ENCODE measurements around the gene SFTA2. TPM values are rescaled to one million over a fixed set of nuclear protein-coding genes. Genes with fewer than 3 reads are reported as not detected.
"Not testable (repeated sequence)": the region's sequence is repeated elsewhere in the genome, so short reads cannot be mapped to it uniquely, and the experiment has no call there.

SFTA2 gene
- total and polyA plus RNA-seq, 9 of the 15 experiments (the other 6 are each of a cell fraction or from before 2014, with no cell fraction given): not detected

GRCh38 chr6:30902709-30903108 lies 29.3 kb downstream of the SFTA2 start (continued):
- no peak for TF ChIP-seq REST (IDR thresholded peaks at IDR 0.05; ENCODE audit: borderline replicate concordance)
- no peak for TF ChIP-seq REST (CRISPR knock-in tag; IDR thresholded peaks at IDR 0.05; ENCODE audit: low read depth)
- no peak for TF ChIP-seq PATZ1 (CRISPR knock-in tag; IDR thresholded peaks at IDR 0.05; ENCODE audit: borderline replicate concordance)

- DNase-seq (ENCODE audit: extremely low read depth in 1 of 4, low spot score in 3 of 4); H3K9ac ChIP-seq (ENCODE audit: insufficient read depth in 1 of 2, low read depth in 2 of 2, low read length in 2 of 2); intact Hi-C loops (cut with micrococcal nuclease); in situ Hi-C loops (cut with MboI); H3K4me3 ChIP-seq; FAIRE-seq; H3K27ac ChIP-seq (ENCODE audit: extremely low read depth, low read depth, low read length); H3K4me1 ChIP-seq (replicated peaks in 1 of 2; ENCODE audit: control insufficient read depth in 2 of 2, insufficient read depth in 2 of 2, low read length in 2 of 2); H3K4me2 ChIP-seq (ENCODE audit: insufficient read depth, low read length); ATAC-seq; H3K9me3 ChIP-seq (replicated peaks; ENCODE audit: control insufficient read depth, insufficient read depth, low read depth, low read length); BruUV-seq (replicated peaks); H3K79me2 ChIP-seq (ENCODE audit: control insufficient read depth, insufficient read depth, low read length); H3K9me1 ChIP-seq (ENCODE audit: control insufficient read depth, insufficient read depth, low read length); H3K27me3 ChIP-seq (ENCODE audit: control insufficient read depth in 2 of 2, insufficient read depth in 2 of 2, low read length in 2 of 2); H4K20me1 ChIP-seq (replicated peaks; ENCODE audit: control insufficient read depth, insufficient read depth, low read length): not testable (repeated sequence)
- CTCF ChIA-PET (ENCODE audit: low intra/inter-chr PET ratio): interaction anchor here (0.6 kb wide), 1 partner anchor 174 kb away, joined by 4 read pairs; no protein-coding TSS in a partner anchor
- WGBS (ENCODE audit: insufficient coverage, low coverage, missing lambda C conversion rate): 66% methylated on average over 9 of the region's 9 CpGs
- POLR2A ChIA-PET: interaction anchor here (2.0 kb wide), 1 partner anchor 20 kb away, joined by 5 read pairs; no protein-coding TSS in a partner anchor
- peak overlapping the region; percentile 4; the same call in 1 of the 2 replicates for H2AFZ ChIP-seq (ENCODE audit: low read depth, low read length)
- H3K36me3 ChIP-seq (ENCODE audit: control insufficient read depth, insufficient read depth, low read length): peaks cover 27% of the 10 kb centered on the region; the same call in 2 of the 3 replicates
Observed at GRCh38 chr6:30902196-30902595, 29.8 kb downstream of the SFTA2 start.

All from K562 (cell line).